NB4 (cell line): ENCODE measurements around the gene SMNDC1.
"Not testable (repeated sequence)": the region's sequence is repeated elsewhere in the genome, so short reads cannot be mapped to it uniquely, and the experiment has no call there.

Experiments used
- DNase-seq: peaks from one replicate; pipeline ENCODE4 v3.0.0; 2010; ENCODE audit warnings: low read depth
- H3K4me3 ChIP-seq: one replicate; pipeline ENCODE4 v1.5.1; 2011; ENCODE audit warnings: mild to moderate bottlenecking, low read depth, low read length, moderate library complexity
- CTCF ChIP-seq: IDR thresholded peaks from one replicate; pipeline ENCODE4 v1.5.1; 2012; ENCODE audit warnings: low read depth, low read length
- MYC ChIP-seq: IDR thresholded peaks from 2 replicates; pipeline ENCODE4 v1.6.1; 2011; ENCODE audit warnings: low read depth, low read length
- POLR2A ChIP-seq: IDR thresholded peaks from 2 replicates; pipeline ENCODE4 v1.6.1; 2011; ENCODE audit warnings: mild to moderate bottlenecking; ENCODE audit not compliant: insufficient read length; ENCODE audit errors: extremely low read depth
- TF ChIP-seq, protein P1 (sequence below): IDR thresholded peaks from 2 replicates; pipeline ENCODE4 v1.6.1; 2011; ENCODE audit warnings: low read depth, low read length

Gene SMNDC1

DNA sequence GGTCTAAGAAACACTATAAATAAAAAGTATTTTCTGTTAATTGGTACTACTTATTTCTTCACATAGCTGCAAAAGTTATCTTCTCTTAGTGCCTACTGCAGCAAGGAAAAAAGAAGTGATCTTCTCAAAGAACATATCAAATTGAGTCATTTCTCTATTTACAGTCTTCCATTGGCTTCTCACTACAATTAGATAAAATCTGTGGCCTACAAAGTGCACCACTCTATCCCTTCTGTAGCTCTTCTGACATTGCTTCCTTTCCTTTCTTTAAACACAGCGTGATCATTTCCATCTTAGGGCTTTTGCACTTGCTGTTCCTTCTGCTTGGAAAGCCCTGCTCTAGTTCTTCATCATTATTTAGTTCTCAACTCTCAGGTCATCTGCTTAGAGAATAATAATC is 52.6 kb downstream of the SMNDC1 start:
- H3K4me3 ChIP-seq, result no peak overlapping the region
- TF ChIP-seq CTCF (no peak), MYC (no peak), POLR2A (no peak)
- TF ChIP-seq, protein P1, sequence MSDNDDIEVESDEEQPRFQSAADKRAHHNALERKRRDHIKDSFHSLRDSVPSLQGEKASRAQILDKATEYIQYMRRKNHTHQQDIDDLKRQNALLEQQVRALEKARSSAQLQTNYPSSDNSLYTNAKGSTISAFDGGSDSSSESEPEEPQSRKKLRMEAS, result no peak
- no peak for DNase-seq

DNA sequence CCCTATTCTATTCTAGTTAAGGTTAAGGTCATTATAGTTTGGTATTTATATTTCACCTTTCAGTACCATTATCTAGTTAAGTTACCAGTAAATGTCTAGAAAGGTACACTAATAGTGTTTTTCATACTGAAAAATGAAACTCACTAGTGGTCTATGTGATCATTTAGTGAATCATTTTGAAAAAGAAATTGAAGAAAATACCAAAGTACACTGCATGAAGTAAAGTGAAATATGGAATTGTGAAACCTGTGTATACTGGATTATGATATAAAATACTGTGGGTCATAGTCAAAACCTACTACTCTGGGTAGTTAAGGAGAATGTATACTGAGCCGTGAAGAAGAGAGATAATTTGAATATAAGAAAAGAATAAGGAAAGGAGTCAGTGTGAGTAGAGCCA is 53.3 kb downstream of the SMNDC1 start:
- not testable (repeated sequence) for DNase-seq

GRCh38 chr10:110249489-110249888 is 55.2 kb downstream of the SMNDC1 start:
- not testable (repeated sequence) for DNase-seq, H3K4me3 ChIP-seq

More for the DNA sequence above, 53.3 kb downstream of the SMNDC1 start:
- not testable (repeated sequence) for H3K4me3 ChIP-seq

DNA sequence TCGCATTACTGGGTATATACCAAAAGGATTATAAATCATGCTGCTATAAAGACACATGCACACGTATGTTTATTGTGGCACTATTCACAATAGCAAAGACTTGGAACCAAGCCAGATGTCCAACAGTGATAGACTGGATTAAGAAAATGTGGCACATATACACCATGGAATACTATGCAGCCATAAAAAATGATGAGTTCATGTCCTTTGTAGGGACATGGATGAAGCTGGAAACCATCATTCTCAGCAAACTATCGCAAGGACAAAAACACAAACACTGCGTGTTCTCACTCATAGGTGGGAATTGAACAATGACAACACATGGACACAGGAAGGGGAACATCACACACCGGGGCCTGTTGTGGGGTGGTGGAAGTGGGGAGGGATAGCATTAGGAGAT is 56.9 kb downstream of the SMNDC1 start:
- not testable (repeated sequence) for DNase-seq, H3K4me3 ChIP-seq

DNA sequence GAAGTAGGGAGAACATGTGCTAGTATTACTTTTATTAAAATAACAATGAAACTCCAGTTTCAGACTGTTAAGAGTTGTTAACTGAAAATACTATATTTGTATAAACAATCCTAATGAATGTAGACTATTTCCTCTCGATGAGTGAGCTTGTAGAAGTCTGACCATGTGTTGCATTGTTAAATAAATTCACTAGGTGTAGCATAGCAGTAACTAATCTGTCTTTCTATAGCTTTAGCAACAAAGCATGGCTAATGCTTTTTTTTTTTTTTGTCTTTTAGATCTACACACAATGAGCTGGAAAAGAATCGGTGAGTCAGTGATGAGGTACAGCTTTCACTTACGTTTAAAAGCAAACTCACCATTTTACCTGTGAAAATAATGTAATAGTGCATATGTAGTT is 60.2 kb downstream of the SMNDC1 start:
- DNase-seq, result no peak
- TF ChIP-seq CTCF (no peak), MYC (no peak), POLR2A (no peak)
- TF ChIP-seq, protein P1, result no peak
- H3K4me3 ChIP-seq, result no peak overlapping the region

DNA sequence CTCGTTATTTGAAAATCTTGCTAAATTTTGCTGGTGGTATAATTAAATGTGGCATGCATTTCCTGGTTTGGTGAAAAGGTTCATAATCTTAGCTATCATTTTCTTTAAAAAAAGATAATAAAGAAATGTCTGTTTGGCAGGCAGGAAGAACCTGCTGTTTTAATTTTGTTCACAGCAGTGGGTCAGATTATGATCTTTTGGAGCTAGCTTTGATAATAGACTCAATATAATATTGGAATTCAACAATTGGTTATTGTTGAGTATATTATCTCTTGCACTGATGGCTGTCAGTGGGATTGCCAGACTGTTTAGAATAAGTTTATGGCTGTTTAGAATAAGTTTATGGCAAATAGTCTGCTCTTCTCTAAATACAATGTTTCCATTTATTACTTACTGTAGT is 62.2 kb downstream of the SMNDC1 start:
- no peak overlapping the region for H3K4me3 ChIP-seq
- TF ChIP-seq MYC (no peak), CTCF (no peak), POLR2A (no peak)
- TF ChIP-seq, protein P1, result no peak
- DNase-seq, result no peak

DNA sequence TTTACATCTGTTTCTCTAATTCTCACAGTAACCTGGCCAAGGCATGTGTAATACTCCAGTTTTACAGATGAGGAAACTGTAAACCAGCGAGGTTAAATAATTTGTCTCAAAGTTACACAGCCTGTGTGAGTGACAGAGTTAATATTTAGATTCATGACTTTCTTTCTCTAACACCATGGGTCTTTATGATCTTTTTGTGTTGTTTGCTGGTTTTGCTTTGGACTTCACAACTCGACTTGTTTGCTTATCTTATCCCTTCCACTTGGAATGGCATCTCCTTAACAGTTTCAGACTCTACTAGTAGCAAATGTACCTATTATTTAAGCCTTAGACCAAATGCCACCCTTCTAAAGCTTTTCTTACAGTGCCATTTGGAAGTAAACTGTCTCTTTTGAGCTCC is 62.9 kb downstream of the SMNDC1 start:
- no peak overlapping the region for H3K4me3 ChIP-seq
- TF ChIP-seq POLR2A, result no peak
- TF ChIP-seq, protein P1, result no peak
- no peak for TF ChIP-seq MYC
- no peak for TF ChIP-seq CTCF
- no peak for DNase-seq

DNA sequence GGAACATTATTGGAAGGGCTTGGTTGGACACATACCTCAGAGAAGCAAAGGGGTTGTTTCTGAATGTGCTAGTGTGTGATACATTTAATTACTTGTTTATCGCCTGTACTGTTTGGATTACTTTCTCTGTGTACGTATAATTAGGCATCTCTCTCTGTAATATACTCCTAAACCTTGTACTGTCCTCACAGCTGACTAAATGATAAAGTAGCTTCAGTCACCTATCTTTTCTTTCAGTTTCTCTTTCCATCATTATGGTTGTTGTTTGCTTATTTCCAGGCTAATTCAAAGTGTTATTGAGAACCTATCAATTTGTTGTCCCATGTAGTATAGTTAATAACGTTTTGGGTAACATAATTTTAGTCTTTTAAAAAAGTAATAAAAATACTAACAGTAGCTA is 63.3 kb downstream of the SMNDC1 start:
- TF ChIP-seq MYC (no peak), POLR2A (no peak), CTCF (no peak)
- TF ChIP-seq, protein P1, result no peak
- H3K4me3 ChIP-seq, result no peak overlapping the region
- no peak for DNase-seq
